Hepatocyte (in vitro differentiated cells): Measurements from ENCODE around the gene MROH2B. TPM values are rescaled to one million over a fixed set of nuclear protein-coding genes. Genes with fewer than 3 reads are reported as not detected.
"Not testable (repeated sequence)": the region's sequence is repeated elsewhere in the genome, so short reads cannot be mapped to it uniquely, and the experiment has no call there.

Source experiments
- DNase-seq: peaks from one replicate; pipeline ENCODE4 v3.0.0-alpha.2; 2016; ENCODE audit warnings: low spot score
- H2AFZ ChIP-seq: fragments of 200-600 bp; sonication (generic); 2 replicates; pipeline ENCODE4 v1.6.0; 2016; ENCODE audit warnings: antibody characterized with exemption, mild to moderate bottlenecking
- H3K27ac ChIP-seq: fragments of 200-600 bp; sonication (generic); 2 replicates; pipeline ENCODE4 v1.5.1; 2016; ENCODE audit warnings: mild to moderate bottlenecking
- H3K27me3 ChIP-seq: fragments of 200-600 bp; sonication (generic); 2 replicates; pipeline ENCODE4 v1.6.1; 2016
- H3K36me3 ChIP-seq: fragments of 200-600 bp; sonication (generic); replicated peaks from 2 replicates; pipeline ENCODE4 v1.5.1; 2016; ENCODE audit warnings: low read depth; ENCODE audit not compliant: insufficient read depth
- H3K4me1 ChIP-seq: fragments of 200-600 bp; sonication (generic); 2 replicates; pipeline ENCODE4 v1.5.1; 2016; ENCODE audit warnings: mild to moderate bottlenecking, moderate library complexity; ENCODE audit not compliant: insufficient read depth
- H3K4me2 ChIP-seq: fragments of 200-600 bp; sonication (generic); 2 replicates; pipeline ENCODE4 v1.6.0; 2016
- H3K4me3 ChIP-seq: fragments of 200-600 bp; sonication (generic); 2 replicates; pipeline ENCODE4 v1.5.1; 2016; ENCODE audit warnings: mild to moderate bottlenecking
- H3K79me2 ChIP-seq: fragments of 200-600 bp; sonication (generic); 2 replicates; pipeline ENCODE4 v1.6.0; 2017; ENCODE audit warnings: mild to moderate bottlenecking
- H3K9me2 ChIP-seq: fragments of 200-600 bp; sonication (generic); replicated peaks from 2 replicates; pipeline ENCODE4 v1.6.0; 2017; ENCODE audit warnings: mild to moderate bottlenecking; ENCODE audit not compliant: insufficient read depth
- H3K9me3 ChIP-seq: fragments of 200-600 bp; sonication (generic); 2 replicates; pipeline ENCODE4 v1.5.1; 2016; ENCODE audit warnings: low read depth, mild to moderate bottlenecking
- H4K20me1 ChIP-seq: fragments of 200-600 bp; sonication (generic); 2 replicates; pipeline ENCODE4 v1.6.0; 2016; ENCODE audit warnings: mild to moderate bottlenecking; ENCODE audit not compliant: insufficient read depth, poor library complexity, severe bottlenecking
- EZH2 ChIP-seq: fragments of 200-600 bp; sonication (generic); IDR thresholded peaks from 2 replicates; pipeline ENCODE4 v1.6.1; 2016; ENCODE audit warnings: antibody characterized with exemption, mild to moderate bottlenecking, borderline replicate concordance
- EZH2phosphoT487 ChIP-seq: fragments of 200-600 bp; sonication (generic); IDR thresholded peaks from one replicate; pipeline ENCODE4 v1.6.1; 2018; ENCODE audit warnings: antibody characterized with exemption, mild to moderate bottlenecking, low read depth, moderate library complexity; ENCODE audit not compliant: unreplicated experiment, severe bottlenecking
- WGBS: methylation state at CpG from one replicate; pipeline ENCODE4 v1.1.6; 2016; ENCODE audit warnings: low lambda C conversion rate; ENCODE audit errors: missing lambda C conversion rate; 5-methylcytosine and 5-hydroxymethylcytosine counted together
- polyA plus RNA-seq: library from polyadenylated mRNA; unstranded; fragments of >200 nt; fragmentation: Nextera tagmentation; extraction: Ambion mirVana; gene quantifications from 2 replicates; pipeline ENCODE4 v1.2.1, GENCODE V29; 2016
- total RNA-seq: library from RNA; depleted of rRNA; stranded (reverse); fragments of >200 nt; gene quantifications from 2 replicates; pipeline ENCODE4 v1.2.3, GENCODE V29; 2014
- TF ChIP-seq, protein P1 (sequence below): fragments of 200-600 bp; sonication (generic); IDR thresholded peaks from 2 replicates; pipeline ENCODE4 v1.5.1; 2016; ENCODE audit warnings: antibody characterized with exemption, mild to moderate bottlenecking; ENCODE audit not compliant: poor library complexity

Gene MROH2B
- total and polyA plus RNA-seq, 2 experiments from 2014 or later = not detected

DNA sequence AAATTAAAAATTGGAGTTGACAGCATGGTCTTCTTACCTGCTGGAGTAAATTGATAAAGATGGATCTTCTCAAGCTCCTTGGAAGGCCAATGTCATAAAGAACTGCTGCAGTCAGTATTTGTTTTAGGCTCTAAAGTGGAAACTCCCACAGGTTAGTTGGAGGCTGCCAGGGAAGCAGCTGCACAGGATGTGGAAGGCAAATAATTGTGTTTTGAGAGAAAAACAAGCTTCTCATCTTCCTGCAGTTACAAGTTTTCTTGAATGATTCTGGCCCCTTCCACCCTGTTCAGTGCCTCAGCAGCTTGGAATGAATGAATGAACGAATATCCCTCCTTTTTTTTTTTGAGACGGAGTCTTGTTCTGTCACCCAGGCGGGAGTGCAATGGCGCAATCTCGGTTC is 13.9 kb downstream of the MROH2B start:
- H3K79me2 ChIP-seq = no peaks in the 10 kb centered on the region
- no peak overlapping the region for H3K4me3 ChIP-seq
- WGBS = 100% methylated on average over 3 of the region's 5 CpGs
- no peak overlapping the region for H3K4me2 ChIP-seq
- no peaks in the 10 kb centered on the region for H3K36me3 ChIP-seq
- no peak overlapping the region for H3K27ac ChIP-seq
- H4K20me1 ChIP-seq = no peaks in the 10 kb centered on the region
- no peaks in the 10 kb centered on the region for H3K4me1 ChIP-seq
- H3K9me2 ChIP-seq = no peaks in the 10 kb centered on the region
- no peak overlapping the region for H2AFZ ChIP-seq
- TF ChIP-seq, protein P1, sequence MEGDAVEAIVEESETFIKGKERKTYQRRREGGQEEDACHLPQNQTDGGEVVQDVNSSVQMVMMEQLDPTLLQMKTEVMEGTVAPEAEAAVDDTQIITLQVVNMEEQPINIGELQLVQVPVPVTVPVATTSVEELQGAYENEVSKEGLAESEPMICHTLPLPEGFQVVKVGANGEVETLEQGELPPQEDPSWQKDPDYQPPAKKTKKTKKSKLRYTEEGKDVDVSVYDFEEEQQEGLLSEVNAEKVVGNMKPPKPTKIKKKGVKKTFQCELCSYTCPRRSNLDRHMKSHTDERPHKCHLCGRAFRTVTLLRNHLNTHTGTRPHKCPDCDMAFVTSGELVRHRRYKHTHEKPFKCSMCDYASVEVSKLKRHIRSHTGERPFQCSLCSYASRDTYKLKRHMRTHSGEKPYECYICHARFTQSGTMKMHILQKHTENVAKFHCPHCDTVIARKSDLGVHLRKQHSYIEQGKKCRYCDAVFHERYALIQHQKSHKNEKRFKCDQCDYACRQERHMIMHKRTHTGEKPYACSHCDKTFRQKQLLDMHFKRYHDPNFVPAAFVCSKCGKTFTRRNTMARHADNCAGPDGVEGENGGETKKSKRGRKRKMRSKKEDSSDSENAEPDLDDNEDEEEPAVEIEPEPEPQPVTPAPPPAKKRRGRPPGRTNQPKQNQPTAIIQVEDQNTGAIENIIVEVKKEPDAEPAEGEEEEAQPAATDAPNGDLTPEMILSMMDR = no peak
- TF ChIP-seq EZH2phosphoT487 (no peak), EZH2 (no peak)
- no peaks in the 10 kb centered on the region for H3K27me3 ChIP-seq
- no peaks in the 10 kb centered on the region for H3K9me3 ChIP-seq
- no peak for DNase-seq

DNA sequence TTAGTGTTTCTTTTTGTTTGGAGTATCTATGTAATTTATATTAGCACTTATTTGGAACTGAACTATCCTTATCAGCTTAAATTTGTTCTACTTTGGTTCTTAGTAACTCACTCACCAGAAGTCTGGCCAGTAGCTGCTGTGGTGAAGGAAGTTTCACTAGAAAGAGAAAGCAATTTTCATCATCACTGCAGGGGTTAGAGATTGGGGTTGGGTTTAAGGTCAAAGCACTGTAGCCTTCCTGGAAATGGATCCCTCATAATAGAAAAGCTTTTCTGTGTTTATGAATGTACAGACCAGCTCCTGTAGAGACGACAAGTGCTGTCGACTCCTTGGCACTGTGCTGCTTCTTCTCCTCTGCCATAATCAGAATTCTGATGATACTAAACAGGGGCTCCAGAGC is 22.2 kb downstream of the MROH2B start:
- TF ChIP-seq EZH2 (no peak), EZH2phosphoT487 (no peak)
- TF ChIP-seq, protein P1 = no peak
- WGBS = 48% methylated on average over 2 of the region's 2 CpGs
- H3K9me3 ChIP-seq = no peaks in the 10 kb centered on the region
- no peak overlapping the region for H3K27ac ChIP-seq
- H3K9me2 ChIP-seq = no peaks in the 10 kb centered on the region
- H3K4me2 ChIP-seq = no peak overlapping the region
- DNase-seq = no peak
- H3K27me3 ChIP-seq = no peaks in the 10 kb centered on the region
- no peaks in the 10 kb centered on the region for H3K4me1 ChIP-seq
- no peaks in the 10 kb centered on the region for H4K20me1 ChIP-seq
- H3K36me3 ChIP-seq = no peaks in the 10 kb centered on the region
- no peaks in the 10 kb centered on the region for H3K79me2 ChIP-seq
- H3K4me3 ChIP-seq = no peak overlapping the region
- no peak overlapping the region for H2AFZ ChIP-seq

DNA sequence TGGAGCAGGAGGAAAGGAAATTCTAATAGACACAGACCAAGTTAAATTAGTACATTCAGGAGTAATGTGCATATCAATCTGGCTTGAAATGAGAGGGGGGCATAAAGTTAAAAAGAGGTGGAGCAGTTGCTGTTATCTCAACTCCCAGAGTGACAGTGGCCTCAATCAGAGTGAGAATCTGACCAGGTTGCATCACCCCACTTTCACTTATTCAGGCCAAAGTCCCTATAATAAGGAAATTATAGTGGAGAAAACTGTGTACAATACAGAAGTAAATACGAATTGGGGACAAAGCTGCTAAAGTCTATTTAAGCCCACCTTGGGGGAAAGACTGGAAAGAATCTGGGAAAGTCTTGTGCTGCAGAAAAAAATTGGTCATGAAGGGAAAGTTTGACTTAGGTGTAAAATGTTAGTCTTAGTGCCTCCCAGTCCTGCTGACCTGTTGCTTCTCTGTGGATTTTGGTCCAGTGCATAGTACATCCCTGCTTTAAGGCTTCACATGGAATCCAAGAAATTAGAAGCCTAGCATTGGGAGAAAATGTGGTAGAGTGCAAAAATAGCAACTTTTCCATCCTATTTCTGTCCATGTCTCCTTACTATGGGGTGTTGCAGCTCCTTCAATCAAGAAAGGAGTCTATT is 27.9 kb downstream of the MROH2B start:
- H3K4me3 ChIP-seq = no peak overlapping the region
- H4K20me1 ChIP-seq = no peaks in the 10 kb centered on the region
- H3K27me3 ChIP-seq = no peaks in the 10 kb centered on the region
- 58% methylated on average over 1 of the region's 1 CpG for WGBS
- no peaks in the 10 kb centered on the region for H3K4me1 ChIP-seq
- no peaks in the 10 kb centered on the region for H3K9me3 ChIP-seq
- no peaks in the 10 kb centered on the region for H3K36me3 ChIP-seq
- H2AFZ ChIP-seq = no peak overlapping the region
- DNase-seq = no peak
- TF ChIP-seq EZH2 (no peak), EZH2phosphoT487 (no peak)
- TF ChIP-seq, protein P1 = no peak
- no peak overlapping the region for H3K4me2 ChIP-seq
- H3K9me2 ChIP-seq = no peaks in the 10 kb centered on the region
- no peaks in the 10 kb centered on the region for H3K79me2 ChIP-seq
- no peak overlapping the region for H3K27ac ChIP-seq

DNA sequence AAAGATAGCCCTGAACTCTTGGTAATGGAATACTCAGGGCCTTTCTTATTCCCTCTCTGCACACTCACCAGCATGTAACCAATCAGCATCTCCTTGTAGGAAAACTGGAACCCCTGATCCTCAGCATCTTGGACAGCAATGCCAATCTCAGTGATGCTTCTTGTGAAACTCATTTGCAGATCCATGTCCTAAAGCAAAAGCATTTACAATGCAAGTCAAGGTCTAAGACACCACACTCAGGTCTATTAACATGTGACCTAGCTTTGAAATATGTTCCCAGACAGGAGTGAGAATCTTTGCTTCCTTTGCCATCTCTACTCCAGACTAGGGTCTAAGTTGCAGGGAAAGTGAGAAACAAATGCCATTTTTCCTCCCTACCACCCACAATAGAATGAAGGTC is 38.2 kb downstream of the MROH2B start:
- Histone ChIP-seq H3K36me3 (no peaks in the 10 kb centered on the region), H3K4me1 (no peaks in the 10 kb centered on the region), H3K4me2 (no peak overlapping the region), H3K9me2 (no peaks in the 10 kb centered on the region), H3K9me3 (no peaks in the 10 kb centered on the region), H3K27ac (no peak overlapping the region), H2AFZ (no peak overlapping the region), H3K27me3 (no peaks in the 10 kb centered on the region), H4K20me1 (no peaks in the 10 kb centered on the region), H3K79me2 (no peaks in the 10 kb centered on the region), H3K4me3 (no peak overlapping the region)
- TF ChIP-seq EZH2 = no peak
- TF ChIP-seq, protein P1 = no peak
- TF ChIP-seq EZH2phosphoT487 = no peak
- DNase-seq = no peak

DNA sequence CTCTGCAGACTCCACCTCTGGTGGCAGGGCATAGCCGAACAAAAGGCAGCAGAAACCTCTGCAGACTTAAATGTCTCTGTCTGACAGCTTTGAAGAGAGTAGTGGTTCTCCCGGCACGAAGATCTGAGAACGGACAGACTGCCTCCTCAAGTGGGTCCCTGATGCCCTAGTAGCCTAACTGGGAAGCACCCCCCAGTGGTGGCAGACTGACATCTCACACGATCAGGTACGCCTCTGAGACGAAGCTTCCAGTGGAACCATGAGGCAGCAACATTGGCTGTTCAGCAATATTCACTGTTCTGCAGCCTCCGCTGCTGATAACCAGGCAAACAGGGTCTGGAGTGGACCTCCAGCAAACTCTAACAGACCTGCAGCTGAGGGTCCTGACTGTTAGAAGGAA is 48.5 kb downstream of the MROH2B start:
- H3K79me2 ChIP-seq, H3K27ac ChIP-seq, H3K4me1 ChIP-seq, H4K20me1 ChIP-seq, H3K36me3 ChIP-seq, H3K4me3 ChIP-seq, DNase-seq, H3K9me3 ChIP-seq, H3K9me2 ChIP-seq, H2AFZ ChIP-seq, H3K4me2 ChIP-seq, H3K27me3 ChIP-seq: not testable (repeated sequence)
- 98% methylated on average over 8 of the region's 8 CpGs for WGBS
